HCT116 (cell line): Measurements from ENCODE around the gene PLK1. TPM values are rescaled to one million over a fixed set of nuclear protein-coding genes. Genes with fewer than 3 reads are reported as not detected.

Experiments
- ATAC-seq: fragments of 200-7000 bp; cut with Tn5 transposase; 2 replicates; pipeline ENCODE4 v1.9.1; 2020; ENCODE audit warnings: mild to moderate bottlenecking, moderate library complexity
- BruUV-seq: library from RNA; stranded (reverse); fragments of 400-500 nt; replicated peaks from 2 replicates; lab custom pipeline; 2021; lab: Mats Ljungman, UMichigan
- CTCF ChIA-PET: fragments of 300-600 bp; sonication (Branson Sonifier 250); formaldehyde crosslinking; loops from one replicate; lab custom pipeline; 2021; ENCODE audit warnings: antibody characterized with exemption; lab: Charles Lee
- POLR2A ChIA-PET: fragments of 300-600, 350-600 bp; sonication (Branson Sonifier 250); formaldehyde crosslinking; loops from one replicate; lab custom pipeline; 2021; ENCODE audit warnings: antibody characterized with exemption; lab: Charles Lee
- RAD21 ChIA-PET, 2 experiments: fragments of 300-600 bp; sonication (Branson Sonifier 250); formaldehyde crosslinking; loops; one replicate each; lab custom pipeline; 2023; ENCODE audit warnings: low total read pairs in 2 of 2; ENCODE audit not compliant: uncharacterized antibody in 2 of 2, unreplicated experiment in 2 of 2, low non-redundant PET in 1 of 2; lab: Charles Lee
- DNase-seq: peaks from one replicate; pipeline ENCODE4 v3.0.0-alpha.2; 2010; ENCODE audit warnings: low read depth, low spot score
- H2AFZ ChIP-seq: fragments of 200-600 bp; shearing (Covaris generic), sonication (generic); 2 replicates; pipeline ENCODE4 v1.6.1; 2017; ENCODE audit warnings: low read depth, mixed run types, mixed read lengths, antibody characterized with exemption, low read length; ENCODE audit not compliant: poor library complexity, severe bottlenecking
- H3K27ac ChIP-seq: 2 replicates; pipeline ENCODE4 v1.5.1; 2012; ENCODE audit warnings: low read depth, low read length
- H3K27me3 ChIP-seq: fragments of 200-600 bp; sonication (generic); 2 replicates; pipeline ENCODE4 v1.6.1; 2016; ENCODE audit warnings: mixed run types, low read length, mixed read lengths; ENCODE audit not compliant: insufficient read depth
- H3K36me3 ChIP-seq, 2 experiments: fragments of 200-500 bp in 1 of 2; fragments of 200-600 bp in 1 of 2; sonication (Bioruptor generic) in 1 of 2; sonication (generic) in 1 of 2; 2 replicates each; pipeline versions ENCODE4 v1.5.1 to v1.6.1; 2014 to 2016; ENCODE audit warnings: low read length in 2 of 2, inconsistent platforms in 1 of 2, mixed read lengths in 1 of 2, mixed run types in 1 of 2; ENCODE audit not compliant: insufficient read depth in 2 of 2, control insufficient read depth in 1 of 2
- H3K4me1 ChIP-seq, 2 experiments: fragments of 200-600 bp in 1 of 2; sonication (generic) in 1 of 2; 2 replicates each; pipeline versions ENCODE4 v1.5.1 to v1.6.1; 2012 to 2017; ENCODE audit warnings: low read length in 2 of 2, inconsistent platforms in 1 of 2, mild to moderate bottlenecking in 1 of 2, mixed read lengths in 1 of 2, mixed run types in 1 of 2, moderate library complexity in 1 of 2; ENCODE audit not compliant: insufficient read depth in 2 of 2, control insufficient read depth in 1 of 2
- H3K4me2 ChIP-seq: fragments of 200-600 bp; sonication (generic); 2 replicates; pipeline ENCODE4 v1.6.1; 2017; ENCODE audit warnings: mixed run types, low read length, mixed read lengths
- H3K4me3 ChIP-seq, 2 experiments: fragments of 200-600 bp in 1 of 2; sonication (generic) in 1 of 2; replicated peaks in 1 of 2; 2 replicates each; pipeline ENCODE4 v1.5.1; 2011 to 2016; ENCODE audit warnings: low read length in 2 of 2, control low read depth in 1 of 2, low read depth in 1 of 2, mild to moderate bottlenecking in 1 of 2, mixed read lengths in 1 of 2, mixed run types in 1 of 2
- H3K79me2 ChIP-seq: fragments of 200-600 bp; sonication (generic); 2 replicates; pipeline ENCODE4 v1.6.1; 2017; ENCODE audit warnings: mild to moderate bottlenecking, mixed run types, low read length, moderate library complexity, mixed read lengths; ENCODE audit not compliant: insufficient read depth
- H3K9ac ChIP-seq: fragments of 200-600 bp; sonication (generic); 2 replicates; pipeline ENCODE4 v1.6.1; 2016; ENCODE audit warnings: low read length, mixed read lengths
- H3K9me2 ChIP-seq: fragments of 200-600 bp; sonication (generic), shearing (Covaris generic); 2 replicates; pipeline ENCODE4 v1.6.1; 2017; ENCODE audit warnings: mixed run types, mild to moderate bottlenecking, moderate library complexity; ENCODE audit not compliant: insufficient read depth
- H3K9me3 ChIP-seq, 2 experiments: fragments of 200-500 bp in 1 of 2; fragments of 200-600 bp in 1 of 2; sonication (Bioruptor generic) in 1 of 2; sonication (generic) in 1 of 2; 2 replicates each; pipeline ENCODE4 v1.6.1; 2014 to 2017; ENCODE audit warnings: low read length in 2 of 2, mixed read lengths in 2 of 2, inconsistent platforms in 1 of 2, low read depth in 1 of 2, mild to moderate bottlenecking in 1 of 2, mixed run types in 1 of 2, moderate library complexity in 1 of 2; ENCODE audit not compliant: control insufficient read depth in 1 of 2, insufficient read depth in 1 of 2
- H4K20me1 ChIP-seq: fragments of 200-600 bp; sonication (generic), shearing (Covaris generic); 2 replicates; pipeline ENCODE4 v1.6.1; 2017; ENCODE audit warnings: mixed run types, mild to moderate bottlenecking, moderate library complexity; ENCODE audit not compliant: insufficient read depth
- ATF3 ChIP-seq: IDR thresholded peaks from 2 replicates; pipeline ENCODE4 v1.6.1; 2012
- CBX3 ChIP-seq: IDR thresholded peaks from 2 replicates; pipeline ENCODE4 v1.6.1; 2012; ENCODE audit warnings: low read depth
- CTCF ChIP-seq, 3 experiments: fragments of 200-600 bp in 1 of 3; sonication (generic) in 1 of 3; IDR thresholded peaks in 2 of 3; conservative IDR thresholded peaks in 1 of 3; 2 replicates each; pipeline ENCODE4 v1.5.1; 2012 to 2017; ENCODE audit warnings: low read depth in 2 of 3, low read length in 2 of 3, antibody characterized with exemption in 1 of 3, borderline replicate concordance in 1 of 3, control low read depth in 1 of 3, mild to moderate bottlenecking in 1 of 3, mixed read lengths in 1 of 3, mixed run types in 1 of 3, moderate library complexity in 1 of 3; ENCODE audit not compliant: insufficient read depth in 1 of 3
- EZH2phosphoT487 ChIP-seq: fragments of 200-600 bp; IDR thresholded peaks from 2 replicates; pipeline ENCODE4 v1.6.1; 2018; ENCODE audit warnings: antibody characterized with exemption, borderline replicate concordance
- FOSL1 ChIP-seq: IDR thresholded peaks from 2 replicates; pipeline ENCODE4 v1.6.1; 2012; ENCODE audit warnings: low read depth
- POLR2AphosphoS5 ChIP-seq: IDR thresholded peaks from 2 replicates; pipeline ENCODE4 v1.6.1; 2011; ENCODE audit warnings: mild to moderate bottlenecking, low read depth, low read length, moderate library complexity
- REST ChIP-seq: IDR thresholded peaks from 2 replicates; pipeline ENCODE4 v1.6.1; 2012; ENCODE audit warnings: low read depth
- ZNF274 ChIP-seq: fragments of 200-500 bp; sonication (Bioruptor generic); IDR thresholded peaks from 2 replicates; pipeline ENCODE4 v1.6.1; 2014; ENCODE audit warnings: mild to moderate bottlenecking, low read depth, low read length, inconsistent platforms
- intact Hi-C: fragments of 100-400 bp; cut with micrococcal nuclease; formaldehyde crosslinking; loops from 2 replicates; pipeline ENCODE4 v1.10.0; 2022
- total RNA-seq: library from RNA; stranded (reverse); gene quantifications from one replicate; pipeline ENCODE4 v1.2.1, GENCODE V29; 2021; ENCODE audit not compliant: unreplicated experiment

Gene PLK1
- total RNA-seq, 1 experiment from 2014 or later: 144 TPM

GRCh38 chr16:23689442-23690187, 10.9 kb downstream of the PLK1 start:
- Histone ChIP-seq H3K4me2 (no peak overlapping the region), H3K9me2 (no peaks in the 10 kb centered on the region), H3K4me3 (no peak overlapping the region), H3K36me3 (peaks cover 45 to 57% of the 10 kb centered on the region in 2 experiments), H4K20me1 (no peaks in the 10 kb centered on the region), H3K9ac (no peak overlapping the region), H2AFZ (no peak overlapping the region), H3K27ac (no peak overlapping the region), H3K27me3 (no peaks in the 10 kb centered on the region), H3K79me2 (peaks cover 28% of the 10 kb centered on the region), H3K9me3 (no peaks in the 10 kb centered on the region), H3K4me1 (peaks cover 0 to 5% of the 10 kb centered on the region in 2 experiments; a peak in 1 of 4 replicates)
- TF ChIP-seq ATF3 (no peak), REST (no peak), CTCF (IDR thresholded peaks at IDR 0.05 in 2 of 3, conservative IDR thresholded peaks at IDR 0.05 in 1 of 3; ENCODE audit: borderline replicate concordance in 1 of 3, insufficient read depth in 1 of 3, low read depth in 2 of 3, low read length in 2 of 3) (no peak), POLR2AphosphoS5 (0 out of 2 replicates have a peak, but pooled peaks have one; percentile 20), ZNF274 (no peak), FOSL1 (no peak), CBX3 (no peak), EZH2phosphoT487 (no peak)
- intact Hi-C loops: no loop called here
- POLR2A ChIA-PET: interaction anchor here (1.3 kb wide), 1 partner anchor 38 kb away, joined by 3 read pairs; no protein-coding TSS in a partner anchor
- DNase-seq: no peak
- CTCF ChIA-PET: no interaction called here
- ATAC-seq: no peak
- TSS peak; percentile 54 for BruUV-seq
- RAD21 ChIA-PET: no interaction called here
